ENCODE data around the gene ADAM12.

DNA sequence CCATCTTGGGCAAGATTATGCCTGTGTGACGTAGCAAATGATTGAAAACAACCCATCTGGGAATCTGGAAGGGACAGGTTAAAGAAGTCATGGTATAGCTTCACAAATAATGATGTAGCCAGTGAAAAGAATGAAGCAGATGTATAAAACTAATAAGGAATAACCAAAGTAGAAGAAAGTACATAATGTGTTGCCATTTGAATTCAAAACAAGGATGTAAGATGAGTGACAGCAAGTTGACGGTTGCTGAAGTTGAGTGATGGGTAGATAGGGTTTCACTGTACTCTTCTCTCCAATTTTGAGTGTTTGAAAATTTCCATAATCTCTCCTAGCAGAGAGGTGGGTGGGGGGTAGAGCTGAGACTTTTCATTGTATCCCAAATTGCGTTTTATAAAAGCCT is 358.3 kb downstream of the ADAM12 start:
- TF ChIP-seq, protein P1, sequence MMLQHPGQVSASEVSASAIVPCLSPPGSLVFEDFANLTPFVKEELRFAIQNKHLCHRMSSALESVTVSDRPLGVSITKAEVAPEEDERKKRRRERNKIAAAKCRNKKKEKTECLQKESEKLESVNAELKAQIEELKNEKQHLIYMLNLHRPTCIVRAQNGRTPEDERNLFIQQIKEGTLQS (CRISPR knock-in tag; IDR thresholded peaks at IDR 0.05), result no peak
- no peak for TF ChIP-seq CREM (IDR thresholded peaks at IDR 0.05)
- TF ChIP-seq CREM (CRISPR knock-in tag; IDR thresholded peaks at IDR 0.05), result no peak
- TF ChIP-seq, protein P2, sequence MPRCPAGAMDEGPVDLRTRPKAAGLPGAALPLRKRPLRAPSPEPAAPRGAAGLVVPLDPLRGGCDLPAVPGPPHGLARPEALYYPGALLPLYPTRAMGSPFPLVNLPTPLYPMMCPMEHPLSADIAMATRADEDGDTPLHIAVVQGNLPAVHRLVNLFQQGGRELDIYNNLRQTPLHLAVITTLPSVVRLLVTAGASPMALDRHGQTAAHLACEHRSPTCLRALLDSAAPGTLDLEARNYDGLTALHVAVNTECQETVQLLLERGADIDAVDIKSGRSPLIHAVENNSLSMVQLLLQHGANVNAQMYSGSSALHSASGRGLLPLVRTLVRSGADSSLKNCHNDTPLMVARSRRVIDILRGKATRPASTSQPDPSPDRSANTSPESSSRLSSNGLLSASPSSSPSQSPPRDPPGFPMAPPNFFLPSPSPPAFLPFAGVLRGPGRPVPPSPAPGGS (CRISPR knock-in tag; IDR thresholded peaks at IDR 0.05), result no peak
- no peak for TF ChIP-seq JUNB (CRISPR knock-in tag; IDR thresholded peaks at IDR 0.05; ENCODE audit: borderline replicate concordance)
- no peak for TF ChIP-seq ZNF780A (CRISPR knock-in tag; IDR thresholded peaks at IDR 0.05)
- TF ChIP-seq ESRRA (CRISPR knock-in tag; IDR thresholded peaks at IDR 0.05; ENCODE audit: low read depth), result no peak
- no peak for TF ChIP-seq ZNF24 (IDR thresholded peaks at IDR 0.05)
- no peak for TF ChIP-seq RELA (CRISPR knock-in tag; IDR thresholded peaks at IDR 0.05)
- TF ChIP-seq, protein P3, sequence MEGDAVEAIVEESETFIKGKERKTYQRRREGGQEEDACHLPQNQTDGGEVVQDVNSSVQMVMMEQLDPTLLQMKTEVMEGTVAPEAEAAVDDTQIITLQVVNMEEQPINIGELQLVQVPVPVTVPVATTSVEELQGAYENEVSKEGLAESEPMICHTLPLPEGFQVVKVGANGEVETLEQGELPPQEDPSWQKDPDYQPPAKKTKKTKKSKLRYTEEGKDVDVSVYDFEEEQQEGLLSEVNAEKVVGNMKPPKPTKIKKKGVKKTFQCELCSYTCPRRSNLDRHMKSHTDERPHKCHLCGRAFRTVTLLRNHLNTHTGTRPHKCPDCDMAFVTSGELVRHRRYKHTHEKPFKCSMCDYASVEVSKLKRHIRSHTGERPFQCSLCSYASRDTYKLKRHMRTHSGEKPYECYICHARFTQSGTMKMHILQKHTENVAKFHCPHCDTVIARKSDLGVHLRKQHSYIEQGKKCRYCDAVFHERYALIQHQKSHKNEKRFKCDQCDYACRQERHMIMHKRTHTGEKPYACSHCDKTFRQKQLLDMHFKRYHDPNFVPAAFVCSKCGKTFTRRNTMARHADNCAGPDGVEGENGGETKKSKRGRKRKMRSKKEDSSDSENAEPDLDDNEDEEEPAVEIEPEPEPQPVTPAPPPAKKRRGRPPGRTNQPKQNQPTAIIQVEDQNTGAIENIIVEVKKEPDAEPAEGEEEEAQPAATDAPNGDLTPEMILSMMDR (CRISPR knock-in tag; IDR thresholded peaks at IDR 0.05), result no peak
- TF ChIP-seq ZFP36L1 (CRISPR knock-in tag; IDR thresholded peaks at IDR 0.05), result no peak
- no peak for TF ChIP-seq POLR2A (IDR thresholded peaks at IDR 0.05; ENCODE audit: insufficient read depth in 1 of 2, low read depth in 2 of 2, low read length in 2 of 2)
- no peak for TF ChIP-seq KLF6 (CRISPR knock-in tag; IDR thresholded peaks at IDR 0.05)
- TF ChIP-seq, protein P4, sequence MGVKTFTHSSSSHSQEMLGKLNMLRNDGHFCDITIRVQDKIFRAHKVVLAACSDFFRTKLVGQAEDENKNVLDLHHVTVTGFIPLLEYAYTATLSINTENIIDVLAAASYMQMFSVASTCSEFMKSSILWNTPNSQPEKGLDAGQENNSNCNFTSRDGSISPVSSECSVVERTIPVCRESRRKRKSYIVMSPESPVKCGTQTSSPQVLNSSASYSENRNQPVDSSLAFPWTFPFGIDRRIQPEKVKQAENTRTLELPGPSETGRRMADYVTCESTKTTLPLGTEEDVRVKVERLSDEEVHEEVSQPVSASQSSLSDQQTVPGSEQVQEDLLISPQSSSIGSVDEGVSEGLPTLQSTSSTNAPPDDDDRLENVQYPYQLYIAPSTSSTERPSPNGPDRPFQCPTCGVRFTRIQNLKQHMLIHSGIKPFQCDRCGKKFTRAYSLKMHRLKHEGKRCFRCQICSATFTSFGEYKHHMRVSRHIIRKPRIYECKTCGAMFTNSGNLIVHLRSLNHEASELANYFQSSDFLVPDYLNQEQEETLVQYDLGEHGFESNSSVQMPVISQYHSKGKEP (CRISPR knock-in tag; IDR thresholded peaks at IDR 0.05), result no peak
